D721Med (cell line): ENCODE results near the gene PLAC8L1.
A peak's percentile ranks its signal among the peaks of the same experiment; 100 is the strongest.
"Not testable (repeated sequence)": the region's sequence is repeated elsewhere in the genome, so short reads cannot be mapped to it uniquely, and the experiment has no call there.

Experiments
- DNase-seq: peaks from one replicate; pipeline ENCODE4 v3.0.0; 2011; ENCODE audit warnings: low spot score; ENCODE audit not compliant: insufficient read length
- FAIRE-seq: peaks from 2 replicates; lab custom pipeline; 2011; peaks lifted over from hg19 to GRCh38; lab: Jason Lieb, UNC
- CTCF ChIP-seq: IDR thresholded peaks from 2 replicates; pipeline ENCODE4 v1.5.1; 2012; ENCODE audit warnings: mild to moderate bottlenecking, control low read depth; ENCODE audit not compliant: insufficient read depth; ENCODE audit errors: missing control alignments

Gene PLAC8L1, protein sequence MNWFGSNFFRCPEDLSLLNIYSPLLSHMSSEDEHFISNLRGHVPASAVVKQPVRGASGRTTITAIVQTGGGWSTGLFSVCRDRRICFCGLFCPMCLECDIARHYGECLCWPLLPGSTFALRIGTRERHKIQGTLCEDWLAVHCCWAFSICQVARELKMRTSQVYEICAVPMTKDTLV

GRCh38 chr5:146105477-146105876 lies at the start of gene PLAC8L1:
TSS of gene PLAC8L1 (minus strand) at chr5:146105577. CDS start at chr5:146104311, 1,266 bp downstream.
- FAIRE-seq (no peak), DNase-seq (no peak)
- TF ChIP-seq CTCF, result no peak

DNA sequence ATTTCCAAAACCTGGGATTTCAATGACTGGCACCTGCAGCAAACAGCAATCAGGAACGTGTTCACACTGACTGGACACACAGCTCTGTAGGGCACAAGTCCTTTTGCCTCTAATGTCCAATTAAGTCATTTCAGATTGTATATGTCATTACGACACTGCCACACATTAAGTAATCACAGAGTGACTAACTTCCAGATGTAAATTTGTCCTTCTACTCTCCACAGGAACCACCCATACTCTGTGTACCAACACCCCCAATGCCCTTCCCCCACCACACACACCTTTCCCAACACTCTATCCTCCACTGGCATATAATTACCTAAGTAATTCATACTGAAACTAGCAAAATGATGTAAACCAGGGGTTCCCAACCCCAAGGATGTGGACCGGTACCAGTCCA lies 46.6 kb upstream of the PLAC8L1 start:
- FAIRE-seq (no peak), DNase-seq (no peak)
- TF ChIP-seq CTCF, result no peak

DNA sequence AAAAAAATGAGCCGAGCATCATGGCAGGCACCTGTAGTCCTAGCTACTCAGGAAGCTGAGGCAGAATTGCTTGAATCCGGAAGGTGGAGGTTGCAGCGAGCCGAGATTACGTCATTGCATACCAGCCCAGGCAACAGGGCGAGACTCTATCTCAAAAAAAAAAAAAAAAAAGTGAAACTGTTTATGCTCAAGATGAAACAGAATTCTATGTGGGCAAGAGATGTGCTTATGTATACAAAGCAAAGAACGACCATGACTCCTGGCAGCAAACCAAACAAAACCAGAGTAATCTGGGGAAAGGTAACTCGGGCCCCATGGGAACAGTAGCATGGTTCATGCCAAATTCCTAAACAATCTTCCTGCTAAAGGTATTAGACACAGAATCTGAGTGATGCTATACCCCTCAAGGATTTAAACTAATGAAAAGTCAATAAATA lies 32.6 kb upstream of the PLAC8L1 start:
- no peak for DNase-seq
- no peak for FAIRE-seq
- no peak for TF ChIP-seq CTCF

- TF ChIP-seq CTCF, result peak; percentile 63
- DNase-seq (no peak), FAIRE-seq (no peak)
Measured at GRCh38 chr5:146130440-146131045, 25.2 kb upstream of the PLAC8L1 start.

- no peak for DNase-seq
- no peak for FAIRE-seq
- no peak for TF ChIP-seq CTCF
Measured at GRCh38 chr5:146126068-146126467, 20.7 kb upstream of the PLAC8L1 start.

DNA sequence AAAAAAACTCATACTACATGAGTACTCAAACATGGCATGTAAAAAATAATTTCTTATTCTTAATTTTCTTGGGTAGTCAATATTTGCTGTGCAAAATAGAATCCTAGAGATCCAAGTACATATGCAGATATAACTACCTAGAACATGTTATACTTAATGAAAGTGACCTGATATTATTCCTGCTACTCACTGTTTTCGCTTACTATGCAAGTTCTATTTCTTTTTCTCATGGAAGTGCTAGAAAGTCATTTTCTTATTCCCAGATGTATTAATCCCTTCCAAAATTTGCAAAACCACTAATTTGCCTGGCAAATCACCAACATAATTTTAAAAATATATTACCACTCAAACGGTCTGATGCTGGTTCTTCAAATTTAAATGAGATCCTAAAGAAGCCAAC lies 19.2 kb upstream of the PLAC8L1 start:
- TF ChIP-seq CTCF, result no peak
- no peak for FAIRE-seq
- DNase-seq, result no peak

DNA sequence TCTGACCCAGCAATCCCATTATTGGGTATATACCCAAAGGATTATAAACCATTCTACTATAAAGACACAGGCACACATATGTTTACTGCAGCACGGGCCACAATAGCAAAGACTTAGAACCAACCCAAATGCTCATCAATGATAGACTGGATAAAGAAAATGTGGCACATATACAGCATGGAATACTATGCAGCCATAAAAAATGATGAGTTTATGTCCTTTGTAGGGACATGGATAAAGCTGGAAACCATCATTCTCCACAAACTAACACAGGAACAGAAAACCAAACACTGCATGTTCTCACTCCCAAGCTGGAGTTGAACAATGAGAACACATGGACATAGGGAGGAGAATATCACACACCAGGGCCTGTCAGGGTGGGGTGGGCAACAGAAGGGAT lies 16.1 kb upstream of the PLAC8L1 start:
- DNase-seq, FAIRE-seq: not testable (repeated sequence)
